Measurements from ENCODE around the gene XRRA1. TPM values are rescaled to one million over a fixed set of nuclear protein-coding genes. Genes with fewer than 3 reads are reported as not detected.

XRRA1 gene
- total and polyA plus RNA-seq, 2 of the 13 experiments (the other 11 are each of a cell fraction or from before 2014, with no cell fraction given) = 7.6 to 10.5 TPM

DNA sequence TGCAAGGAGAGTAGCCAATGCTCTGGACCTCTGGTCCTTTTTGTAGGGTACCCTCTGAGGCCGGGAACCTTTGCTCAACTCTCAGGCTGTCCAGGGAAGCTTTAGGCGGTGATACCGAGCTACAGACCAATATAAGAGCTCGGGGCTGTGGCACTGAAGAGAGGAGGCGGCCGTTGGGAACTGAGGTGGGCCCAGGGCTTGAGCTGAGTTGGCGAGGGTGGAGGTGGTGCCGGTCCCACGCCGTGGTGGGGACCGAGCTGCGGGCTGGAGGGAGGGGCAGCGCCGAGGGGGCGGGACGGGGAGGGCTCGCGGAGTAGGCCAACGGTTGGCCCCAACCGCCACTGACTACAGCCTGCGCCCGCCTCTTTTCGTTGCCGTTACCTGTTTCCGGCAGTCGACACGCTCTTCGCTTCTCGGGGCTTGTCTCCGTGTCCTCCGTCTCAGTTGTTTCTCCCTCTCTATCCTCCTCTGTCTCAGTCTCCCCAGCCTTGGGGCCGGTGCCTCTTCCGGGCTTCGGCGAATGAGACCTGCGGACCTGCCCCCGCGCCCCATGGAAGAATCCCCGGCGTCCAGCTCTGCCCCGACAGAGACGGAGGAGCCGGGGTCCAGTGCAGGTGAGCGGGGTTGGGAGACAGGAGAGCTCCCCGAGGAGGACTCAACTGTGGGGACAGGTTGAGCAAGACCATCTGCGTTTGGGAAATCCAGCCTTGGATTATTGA lies 39.8 kb upstream of the XRRA1 start, which contains the start of gene NEU3 (continued):
- TF ChIP-seq CEBPB (IDR thresholded peaks at IDR 0.05; ENCODE audit: borderline replicate concordance, low read depth, low read length) (peak; percentile 61; the same call in 1 of the 2 replicates), KLF15 (CRISPR knock-in tag; IDR thresholded peaks at IDR 0.05; ENCODE audit: borderline replicate concordance) (peak; percentile 82; the same call in 1 of the 2 replicates), RBM22 (optimal IDR thresholded peaks at IDR 0.05; ENCODE audit: low read length) (no peak), SNAI1 (CRISPR knock-in tag; IDR thresholded peaks at IDR 0.05; ENCODE audit: borderline replicate concordance) (0 out of 2 replicates have a peak, but pooled peaks have one; percentile 25), ASH2L (IDR thresholded peaks at IDR 0.05; ENCODE audit: insufficient read length, low read depth, low read length) (peak; percentile 86), HIVEP1 (CRISPR knock-in tag; IDR thresholded peaks at IDR 0.05) (0 out of 2 replicates have a peak, but pooled peaks have one; percentile 25), TARDBP (CRISPR knock-in tag; IDR thresholded peaks at IDR 0.05) (peak; percentile 40; the same call in 1 of the 2 replicates), ZNF768 (CRISPR knock-in tag; IDR thresholded peaks at IDR 0.05) (peak; percentile 23; the same call in 1 of the 2 replicates), TCF7 (IDR thresholded peaks at IDR 0.05; ENCODE audit: low read depth) (no peak), TBX2 (CRISPR knock-in tag; IDR thresholded peaks at IDR 0.05; ENCODE audit: borderline replicate concordance) (0 out of 2 replicates have a peak, but pooled peaks have one; percentile 60), ONECUT2 (CRISPR knock-in tag; IDR thresholded peaks at IDR 0.05) (no peak), SRY (CRISPR knock-in tag; IDR thresholded peaks at IDR 0.05) (0 out of 2 replicates have a peak, but pooled peaks have one; percentile 66), SPEN (CRISPR knock-in tag; IDR thresholded peaks at IDR 0.05; ENCODE audit: low read depth) (peak; percentile 58; the same call in 1 of the 2 replicates), FOXA3 (CRISPR knock-in tag; IDR thresholded peaks at IDR 0.05) (peak; percentile 31; the same call in 1 of the 2 replicates), FLYWCH1 (CRISPR knock-in tag; IDR thresholded peaks at IDR 0.05) (no peak), MAZ (IDR thresholded peaks at IDR 0.05; ENCODE audit: borderline replicate concordance, low read depth, low read length) (no peak), MAZ (CRISPR knock-in tag; IDR thresholded peaks at IDR 0.05; ENCODE audit: low read depth) (peak; percentile 35; the same call in 1 of the 2 replicates), ZNF747 (CRISPR knock-in tag; IDR thresholded peaks at IDR 0.05; ENCODE audit: borderline replicate concordance) (peak; percentile 63), TGIF2 (CRISPR knock-in tag; IDR thresholded peaks at IDR 0.05) (no peak), XRCC5 (optimal IDR thresholded peaks at IDR 0.05; ENCODE audit: low read length) (peak; percentile 11), TOE1 (CRISPR knock-in tag; IDR thresholded peaks at IDR 0.05) (no peak)
- TF ChIP-seq, protein P1, sequence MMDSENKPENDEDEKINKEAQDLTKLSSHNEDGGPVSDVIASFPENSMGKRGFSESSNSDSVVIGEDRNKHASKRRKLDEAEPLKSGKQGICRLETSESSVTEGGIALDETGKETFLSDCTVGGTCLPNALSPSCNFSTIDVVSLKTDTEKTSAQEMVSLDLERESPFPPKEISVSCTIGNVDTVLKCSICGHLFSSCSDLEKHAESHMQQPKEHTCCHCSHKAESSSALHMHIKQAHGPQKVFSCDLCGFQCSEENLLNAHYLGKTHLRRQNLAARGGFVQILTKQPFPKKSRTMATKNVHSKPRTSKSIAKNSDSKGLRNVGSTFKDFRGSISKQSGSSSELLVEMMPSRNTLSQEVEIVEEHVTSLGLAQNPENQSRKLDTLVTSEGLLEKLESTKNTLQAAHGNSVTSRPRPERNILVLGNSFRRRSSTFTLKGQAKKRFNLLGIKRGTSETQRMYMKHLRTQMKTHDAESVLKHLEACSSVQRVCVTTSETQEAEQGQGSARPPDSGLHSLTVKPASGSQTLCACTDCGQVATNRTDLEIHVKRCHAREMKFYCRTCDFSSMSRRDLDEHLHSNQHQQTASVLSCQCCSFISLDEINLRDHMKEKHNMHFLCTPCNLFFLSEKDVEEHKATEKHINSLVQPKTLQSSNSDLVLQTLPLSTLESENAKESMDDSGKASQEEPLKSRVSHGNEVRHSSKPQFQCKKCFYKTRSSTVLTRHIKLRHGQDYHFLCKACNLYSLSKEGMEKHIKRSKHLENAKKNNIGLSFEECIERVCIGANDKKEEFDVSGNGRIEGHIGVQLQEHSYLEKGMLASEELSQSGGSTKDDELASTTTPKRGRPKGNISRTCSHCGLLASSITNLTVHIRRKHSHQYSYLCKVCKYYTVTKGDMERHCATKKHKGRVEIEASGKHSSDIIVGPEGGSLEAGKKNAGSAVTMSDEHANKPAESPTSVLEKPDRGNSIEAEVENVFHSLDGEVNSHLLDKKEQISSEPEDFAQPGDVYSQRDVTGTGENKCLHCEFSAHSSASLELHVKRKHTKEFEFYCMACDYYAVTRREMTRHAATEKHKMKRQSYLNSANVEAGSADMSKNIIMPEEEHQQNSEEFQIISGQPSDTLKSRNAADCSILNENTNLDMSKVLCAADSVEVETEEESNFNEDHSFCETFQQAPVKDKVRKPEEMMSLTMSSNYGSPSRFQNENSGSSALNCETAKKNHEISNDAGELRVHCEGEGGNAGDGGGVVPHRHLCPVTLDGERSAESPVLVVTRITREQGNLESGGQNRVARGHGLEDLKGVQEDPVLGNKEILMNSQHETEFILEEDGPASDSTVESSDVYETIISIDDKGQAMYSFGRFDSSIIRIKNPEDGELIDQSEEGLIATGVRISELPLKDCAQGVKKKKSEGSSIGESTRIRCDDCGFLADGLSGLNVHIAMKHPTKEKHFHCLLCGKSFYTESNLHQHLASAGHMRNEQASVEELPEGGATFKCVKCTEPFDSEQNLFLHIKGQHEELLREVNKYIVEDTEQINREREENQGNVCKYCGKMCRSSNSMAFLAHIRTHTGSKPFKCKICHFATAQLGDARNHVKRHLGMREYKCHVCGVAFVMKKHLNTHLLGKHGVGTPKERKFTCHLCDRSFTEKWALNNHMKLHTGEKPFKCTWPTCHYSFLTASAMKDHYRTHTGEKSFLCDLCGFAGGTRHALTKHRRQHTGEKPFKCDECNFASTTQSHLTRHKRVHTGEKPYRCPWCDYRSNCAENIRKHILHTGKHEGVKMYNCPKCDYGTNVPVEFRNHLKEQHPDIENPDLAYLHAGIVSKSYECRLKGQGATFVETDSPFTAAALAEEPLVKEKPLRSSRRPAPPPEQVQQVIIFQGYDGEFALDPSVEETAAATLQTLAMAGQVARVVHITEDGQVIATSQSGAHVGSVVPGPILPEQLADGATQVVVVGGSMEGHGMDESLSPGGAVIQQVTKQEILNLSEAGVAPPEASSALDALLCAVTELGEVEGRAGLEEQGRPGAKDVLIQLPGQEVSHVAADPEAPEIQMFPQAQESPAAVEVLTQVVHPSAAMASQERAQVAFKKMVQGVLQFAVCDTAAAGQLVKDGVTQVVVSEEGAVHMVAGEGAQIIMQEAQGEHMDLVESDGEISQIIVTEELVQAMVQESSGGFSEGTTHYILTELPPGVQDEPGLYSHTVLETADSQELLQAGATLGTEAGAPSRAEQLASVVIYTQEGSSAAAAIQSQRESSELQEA (CRISPR knock-in tag; IDR thresholded peaks at IDR 0.05; ENCODE audit: not compliant biosample characterization) = no peak
